ENCODE data around the gene HIP1.
"Not testable (repeated sequence)": the region's sequence is repeated elsewhere in the genome, so short reads cannot be mapped to it uniquely, and the experiment has no call there.

Gene HIP1

DNA sequence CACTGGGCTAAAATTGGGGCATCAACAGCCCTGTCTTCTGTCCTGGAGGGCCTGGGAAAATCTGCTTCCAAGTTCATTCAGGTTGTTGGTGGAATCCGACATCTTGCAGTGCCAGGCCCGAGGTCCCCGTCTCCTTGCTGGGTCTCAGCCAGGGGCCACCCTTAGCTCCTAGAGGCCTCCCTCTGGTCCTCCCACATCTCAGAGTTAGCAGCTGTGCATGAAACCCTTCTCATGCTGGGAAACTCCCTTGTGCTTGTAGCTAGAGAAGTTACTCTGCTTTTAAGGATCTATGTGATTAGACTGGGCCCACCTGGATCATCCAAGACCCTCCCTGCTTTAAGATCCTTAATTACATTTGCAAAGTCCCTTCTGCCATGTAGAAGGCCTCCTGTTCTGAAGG, 15.3 kb downstream of the HIP1 start:
- no peak for TF ChIP-seq EZH2phosphoT487 (conservative IDR thresholded peaks at IDR 0.05; ENCODE audit: low read length)
- TF ChIP-seq, protein P1, sequence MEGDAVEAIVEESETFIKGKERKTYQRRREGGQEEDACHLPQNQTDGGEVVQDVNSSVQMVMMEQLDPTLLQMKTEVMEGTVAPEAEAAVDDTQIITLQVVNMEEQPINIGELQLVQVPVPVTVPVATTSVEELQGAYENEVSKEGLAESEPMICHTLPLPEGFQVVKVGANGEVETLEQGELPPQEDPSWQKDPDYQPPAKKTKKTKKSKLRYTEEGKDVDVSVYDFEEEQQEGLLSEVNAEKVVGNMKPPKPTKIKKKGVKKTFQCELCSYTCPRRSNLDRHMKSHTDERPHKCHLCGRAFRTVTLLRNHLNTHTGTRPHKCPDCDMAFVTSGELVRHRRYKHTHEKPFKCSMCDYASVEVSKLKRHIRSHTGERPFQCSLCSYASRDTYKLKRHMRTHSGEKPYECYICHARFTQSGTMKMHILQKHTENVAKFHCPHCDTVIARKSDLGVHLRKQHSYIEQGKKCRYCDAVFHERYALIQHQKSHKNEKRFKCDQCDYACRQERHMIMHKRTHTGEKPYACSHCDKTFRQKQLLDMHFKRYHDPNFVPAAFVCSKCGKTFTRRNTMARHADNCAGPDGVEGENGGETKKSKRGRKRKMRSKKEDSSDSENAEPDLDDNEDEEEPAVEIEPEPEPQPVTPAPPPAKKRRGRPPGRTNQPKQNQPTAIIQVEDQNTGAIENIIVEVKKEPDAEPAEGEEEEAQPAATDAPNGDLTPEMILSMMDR (IDR thresholded peaks at IDR 0.05; ENCODE audit: insufficient read depth, low read length, poor library complexity, severe bottlenecking), result no peak
- no peaks in the 10 kb centered on the region for H3F3A ChIP-seq (ENCODE audit: insufficient read depth)
- H3K27ac ChIP-seq (ENCODE audit: low read depth, low read length), result no peak overlapping the region
- no peaks in the 10 kb centered on the region for H3K79me2 ChIP-seq (ENCODE audit: insufficient read depth, low read length)
- H3K27me3 ChIP-seq (ENCODE audit: low read length), result no peaks in the 10 kb centered on the region
- no peak overlapping the region for H3K4me3 ChIP-seq (ENCODE audit: insufficient read depth, low read length, poor library complexity, severe bottlenecking)
- H4K20me1 ChIP-seq (ENCODE audit: low read depth, low read length), result no peaks in the 10 kb centered on the region
- H3K4me2 ChIP-seq (ENCODE audit: low read depth, low read length, poor library complexity, severe bottlenecking), result no peak overlapping the region
- H3K9me3 ChIP-seq (ENCODE audit: insufficient read depth, low read length), result no peaks in the 10 kb centered on the region
- no peak overlapping the region for H2AFZ ChIP-seq (ENCODE audit: low read depth, low read length, severe bottlenecking)
- H3K36me3 ChIP-seq (ENCODE audit: low read length), result no peaks in the 10 kb centered on the region
- no peaks in the 10 kb centered on the region for H3K9me2 ChIP-seq (replicated peaks; ENCODE audit: insufficient read depth, low read length)
- no peak overlapping the region for H3K9ac ChIP-seq (ENCODE audit: low read length)

GRCh38 chr7:75722373-75722772, 16.4 kb downstream of the HIP1 start:
- Histone ChIP-seq H3K79me2 (ENCODE audit: insufficient read depth, low read length) (no peaks in the 10 kb centered on the region), H3K9me3 (ENCODE audit: insufficient read depth, low read length) (no peaks in the 10 kb centered on the region), H3K36me3 (ENCODE audit: low read length) (no peaks in the 10 kb centered on the region), H3K4me3 (ENCODE audit: insufficient read depth, low read length, poor library complexity, severe bottlenecking) (no peak overlapping the region), H4K20me1 (ENCODE audit: low read depth, low read length) (no peaks in the 10 kb centered on the region), H3F3A (ENCODE audit: insufficient read depth) (no peaks in the 10 kb centered on the region), H3K9ac (ENCODE audit: low read length) (no peak overlapping the region), H3K4me2 (ENCODE audit: low read depth, low read length, poor library complexity, severe bottlenecking) (no peak overlapping the region), H3K27ac (ENCODE audit: low read depth, low read length) (no peak overlapping the region), H3K27me3 (ENCODE audit: low read length) (no peaks in the 10 kb centered on the region), H2AFZ (ENCODE audit: low read depth, low read length, severe bottlenecking) (no peak overlapping the region), H3K9me2 (replicated peaks; ENCODE audit: insufficient read depth, low read length) (no peaks in the 10 kb centered on the region)
- TF ChIP-seq, protein P1 (IDR thresholded peaks at IDR 0.05; ENCODE audit: insufficient read depth, low read length, poor library complexity, severe bottlenecking), result no peak
- TF ChIP-seq EZH2phosphoT487 (conservative IDR thresholded peaks at IDR 0.05; ENCODE audit: low read length), result no peak

GRCh38 chr7:75721922-75722321, 16.8 kb downstream of the HIP1 start:
- not testable (repeated sequence) for H3K36me3 ChIP-seq (ENCODE audit: low read length); H4K20me1 ChIP-seq (ENCODE audit: low read depth, low read length)

DNA sequence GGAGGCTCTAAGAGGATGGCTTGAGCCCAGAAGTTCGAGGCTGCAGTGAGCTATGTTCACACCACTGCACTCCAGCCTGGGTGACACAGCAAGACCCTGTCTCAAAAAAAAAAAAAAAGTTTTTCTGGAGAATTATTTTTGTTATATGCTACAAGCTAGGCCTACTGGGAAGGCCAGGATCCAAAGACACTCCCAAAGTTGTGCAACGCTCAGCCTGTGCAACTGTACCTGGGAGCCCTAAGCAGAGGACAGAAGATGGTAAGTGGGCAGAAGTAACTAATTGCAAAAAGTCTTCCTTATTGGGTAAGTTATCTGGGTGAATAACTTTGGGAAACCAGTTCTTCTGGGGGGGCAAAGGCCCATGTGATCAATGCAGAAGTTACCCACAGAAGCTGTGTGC, 17.3 kb downstream of the HIP1 start:
- Histone ChIP-seq H3K79me2 (ENCODE audit: insufficient read depth, low read length) (no peaks in the 10 kb centered on the region), H2AFZ (ENCODE audit: low read depth, low read length, severe bottlenecking) (no peak overlapping the region), H3K9me2 (replicated peaks; ENCODE audit: insufficient read depth, low read length) (no peaks in the 10 kb centered on the region), H3F3A (ENCODE audit: insufficient read depth) (no peaks in the 10 kb centered on the region), H3K36me3 (ENCODE audit: low read length) (no peaks in the 10 kb centered on the region), H3K4me2 (ENCODE audit: low read depth, low read length, poor library complexity, severe bottlenecking) (no peak overlapping the region), H3K9ac (ENCODE audit: low read length) (no peak overlapping the region), H3K4me3 (ENCODE audit: insufficient read depth, low read length, poor library complexity, severe bottlenecking) (no peak overlapping the region), H3K9me3 (ENCODE audit: insufficient read depth, low read length) (no peaks in the 10 kb centered on the region), H3K27me3 (ENCODE audit: low read length) (no peaks in the 10 kb centered on the region), H4K20me1 (ENCODE audit: low read depth, low read length) (no peaks in the 10 kb centered on the region), H3K27ac (ENCODE audit: low read depth, low read length) (no peak overlapping the region)
- TF ChIP-seq, protein P1 (IDR thresholded peaks at IDR 0.05; ENCODE audit: insufficient read depth, low read length, poor library complexity, severe bottlenecking), result no peak
- no peak for TF ChIP-seq EZH2phosphoT487 (conservative IDR thresholded peaks at IDR 0.05; ENCODE audit: low read length)

More at GRCh38 chr7:75721922-75722321, 16.8 kb downstream of the HIP1 start:
- not testable (repeated sequence) for H3F3A ChIP-seq (ENCODE audit: insufficient read depth); H3K9me3 ChIP-seq (ENCODE audit: insufficient read depth, low read length); H3K9me2 ChIP-seq (replicated peaks; ENCODE audit: insufficient read depth, low read length); H3K9ac ChIP-seq (ENCODE audit: low read length); H3K4me2 ChIP-seq (ENCODE audit: low read depth, low read length, poor library complexity, severe bottlenecking); H3K27me3 ChIP-seq (ENCODE audit: low read length); H3K4me3 ChIP-seq (ENCODE audit: insufficient read depth, low read length, poor library complexity, severe bottlenecking); H3K27ac ChIP-seq (ENCODE audit: low read depth, low read length); H2AFZ ChIP-seq (ENCODE audit: low read depth, low read length, severe bottlenecking); H3K79me2 ChIP-seq (ENCODE audit: insufficient read depth, low read length)

Measured in SU-DHL-6 (cell line).